HG02852 (cell line): ENCODE data around the gene TTLL9.

ENCODE experiments used
- ATAC-seq: cut with Tn5 transposase; IDR thresholded peaks from one replicate; pipeline ENCODE4 v1.9.1; 2021; ENCODE audit warnings: mild to moderate bottlenecking, moderate library complexity; ENCODE audit not compliant: unreplicated experiment

The TTLL9 gene

GRCh38 chr20:31972471-31973021, 102.1 kb downstream of the TTLL9 start:
- ATAC-seq, result no peak

GRCh38 chr20:31974296-31974695, 103.9 kb downstream of the TTLL9 start:
- ATAC-seq, result no peak

DNA sequence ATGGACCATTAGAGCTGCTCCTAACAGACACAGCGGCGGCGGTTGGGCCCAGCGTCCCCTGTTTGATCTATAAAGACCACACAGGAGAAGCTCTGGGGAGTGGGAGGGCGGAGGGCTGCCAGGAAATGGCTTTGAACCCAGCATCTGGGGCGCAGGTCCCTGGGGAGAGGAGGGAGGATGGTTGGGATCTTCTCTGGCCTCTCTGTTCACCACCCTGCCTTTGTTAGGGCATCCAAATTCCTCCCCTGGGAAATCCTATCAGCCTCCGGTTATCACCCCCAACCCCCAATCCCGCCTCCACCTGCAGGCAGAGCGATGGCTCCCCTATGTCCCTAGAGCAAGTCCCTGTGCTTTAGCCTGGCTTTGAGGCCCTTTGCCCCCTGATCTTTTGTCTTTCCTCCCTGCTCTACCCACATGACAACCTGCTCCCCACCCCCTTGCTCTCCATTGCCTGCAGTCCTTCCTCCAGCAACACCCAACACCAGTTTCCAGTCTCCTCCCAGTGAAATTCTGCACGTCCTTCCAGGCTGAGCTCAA, 104.6 kb downstream of the TTLL9 start:
- no peak for ATAC-seq

GRCh38 chr20:31975874-31976273, 105.4 kb downstream of the TTLL9 start:
- no peak for ATAC-seq

GRCh38 chr20:31977080-31977479, 106.6 kb downstream of the TTLL9 start:
- no peak for ATAC-seq

- ATAC-seq, result no peak
Measured at GRCh38 chr20:31979713-31980426, 109.4 kb downstream of the TTLL9 start.

DNA sequence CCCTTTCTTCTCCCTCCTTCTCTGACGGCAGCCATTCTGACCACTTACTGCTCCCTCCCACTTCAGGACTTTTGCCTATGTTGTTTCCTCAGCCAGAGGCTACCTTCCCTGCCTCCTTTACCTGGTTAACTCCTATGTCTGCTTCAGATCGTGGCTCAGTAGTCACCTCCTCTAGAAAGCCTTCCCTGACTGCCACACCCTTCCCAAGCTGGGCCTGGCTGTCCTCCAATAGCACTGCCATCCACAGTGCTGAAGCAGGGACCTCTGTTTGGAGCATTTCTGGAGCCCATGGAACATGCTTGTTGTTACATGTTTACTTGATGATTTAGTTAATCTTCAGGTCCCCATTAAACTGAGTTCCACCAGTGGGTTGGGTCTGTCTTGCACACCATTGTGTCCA, 111.3 kb downstream of the TTLL9 start:
- ATAC-seq, result no peak

GRCh38 chr20:31984981-31985471, 114.6 kb downstream of the TTLL9 start:
- ATAC-seq, result no peak

- ATAC-seq, result no peak
Measured at GRCh38 chr20:31987744-31988143, 117.3 kb downstream of the TTLL9 start.

- ATAC-seq, result no peak
Measured at GRCh38 chr20:31988430-31989015, 118.1 kb downstream of the TTLL9 start.

GRCh38 chr20:31989030-31989645, 118.7 kb downstream of the TTLL9 start:
- no peak for ATAC-seq

DNA sequence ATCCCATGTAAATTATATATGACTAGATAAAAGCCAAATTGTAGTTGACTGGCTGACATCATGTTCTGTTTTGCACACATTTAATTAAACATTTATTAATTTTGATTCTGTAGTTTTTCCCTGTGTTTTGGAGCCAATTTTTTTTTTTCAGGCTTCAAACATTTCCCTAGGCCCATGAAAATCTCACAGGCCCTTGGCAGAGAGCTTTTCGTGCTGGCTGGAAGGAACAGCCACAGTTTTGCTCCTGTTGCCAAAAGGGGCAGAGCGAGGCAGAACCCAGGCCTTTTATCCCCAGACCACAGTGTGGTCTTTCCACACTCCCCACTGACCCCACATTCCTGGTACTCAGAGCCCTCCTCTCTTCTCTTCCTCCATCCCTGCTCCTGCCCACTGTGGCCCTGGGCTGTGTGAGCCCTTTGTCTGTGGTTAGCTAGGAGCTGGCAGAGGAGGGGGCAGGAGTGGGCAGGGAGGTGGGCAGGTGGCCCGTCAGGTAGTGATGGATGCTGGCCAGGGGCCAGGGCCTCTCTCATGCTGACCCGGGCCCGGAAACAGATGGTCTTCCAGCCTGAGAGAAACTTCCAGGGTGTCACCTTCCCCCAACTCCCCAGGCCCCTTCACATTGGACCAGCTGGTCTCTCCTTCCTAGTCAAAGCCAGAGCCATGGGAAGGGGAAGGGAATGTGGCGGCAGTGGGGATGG, 120.4 kb downstream of the TTLL9 start:
- no peak for ATAC-seq

GRCh38 chr20:31991339-31991705, 120.9 kb downstream of the TTLL9 start:
- ATAC-seq, result no peak

- no peak for ATAC-seq
Measured at GRCh38 chr20:31992086-31992485, 121.7 kb downstream of the TTLL9 start.
